HG02981 (cell line): ENCODE results near the gene CWC27.

Source experiments
- ATAC-seq: cut with Tn5 transposase; IDR thresholded peaks from one replicate; pipeline ENCODE4 v1.9.1; 2021; ENCODE audit warnings: mild to moderate bottlenecking, moderate library complexity; ENCODE audit not compliant: unreplicated experiment

The CWC27 gene, protein sequence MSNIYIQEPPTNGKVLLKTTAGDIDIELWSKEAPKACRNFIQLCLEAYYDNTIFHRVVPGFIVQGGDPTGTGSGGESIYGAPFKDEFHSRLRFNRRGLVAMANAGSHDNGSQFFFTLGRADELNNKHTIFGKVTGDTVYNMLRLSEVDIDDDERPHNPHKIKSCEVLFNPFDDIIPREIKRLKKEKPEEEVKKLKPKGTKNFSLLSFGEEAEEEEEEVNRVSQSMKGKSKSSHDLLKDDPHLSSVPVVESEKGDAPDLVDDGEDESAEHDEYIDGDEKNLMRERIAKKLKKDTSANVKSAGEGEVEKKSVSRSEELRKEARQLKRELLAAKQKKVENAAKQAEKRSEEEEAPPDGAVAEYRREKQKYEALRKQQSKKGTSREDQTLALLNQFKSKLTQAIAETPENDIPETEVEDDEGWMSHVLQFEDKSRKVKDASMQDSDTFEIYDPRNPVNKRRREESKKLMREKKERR

DNA sequence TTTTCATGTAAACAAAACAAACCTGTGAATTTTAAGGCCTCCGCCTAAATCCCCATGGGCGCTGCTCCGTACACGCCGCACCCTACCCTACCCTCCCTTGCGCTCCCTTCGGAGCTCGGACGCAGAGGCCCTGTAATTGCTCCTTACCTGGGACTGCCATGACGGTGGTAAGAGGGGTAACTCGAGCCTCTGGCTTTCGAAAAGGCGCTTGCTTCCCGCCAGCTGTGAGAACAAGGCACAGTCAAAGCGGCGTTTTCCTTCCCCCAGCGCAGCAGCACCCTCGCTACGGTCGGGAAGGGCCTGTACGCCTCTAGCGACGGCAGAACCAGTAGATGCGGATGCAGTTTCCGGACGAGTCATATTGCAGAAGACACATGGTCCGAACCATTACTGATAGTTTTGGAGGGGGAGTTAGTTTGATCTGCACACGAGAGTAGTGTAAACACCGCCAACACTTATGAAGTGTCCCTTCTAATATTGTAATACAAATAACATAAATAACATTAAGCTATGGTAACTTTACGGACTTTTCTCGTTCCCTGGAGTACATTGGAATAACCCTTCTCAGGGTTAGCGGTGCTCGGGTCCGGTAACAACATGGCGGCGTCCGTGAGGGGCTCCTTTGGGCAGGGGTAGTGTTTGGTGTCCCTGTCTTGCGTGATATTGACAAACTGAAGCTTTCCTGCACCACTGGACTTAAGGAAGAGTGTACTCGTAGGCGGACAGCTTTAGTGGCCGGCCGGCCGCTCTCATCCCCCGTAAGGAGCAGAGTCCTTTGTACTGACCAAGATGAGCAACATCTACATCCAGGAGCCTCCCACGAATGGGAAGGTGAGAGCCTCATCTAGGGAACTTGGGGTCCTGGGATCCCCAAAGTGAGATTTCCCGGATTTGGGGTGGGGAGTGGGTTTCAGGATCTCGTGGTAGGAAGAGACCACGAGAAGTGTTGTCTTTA lies at the start of gene CWC27, which contains the start of gene SREK1IP1:
CWC27 (plus strand) TSS at position 573 of the 955 bp plus-strand sequence; CDS start at position 790, 217 bp downstream.
SREK1IP1 (minus strand) TSS at position 334 of the 955 bp plus-strand sequence; CDS start at position 160, 174 bp downstream.
- peak; percentile 95 for ATAC-seq

DNA sequence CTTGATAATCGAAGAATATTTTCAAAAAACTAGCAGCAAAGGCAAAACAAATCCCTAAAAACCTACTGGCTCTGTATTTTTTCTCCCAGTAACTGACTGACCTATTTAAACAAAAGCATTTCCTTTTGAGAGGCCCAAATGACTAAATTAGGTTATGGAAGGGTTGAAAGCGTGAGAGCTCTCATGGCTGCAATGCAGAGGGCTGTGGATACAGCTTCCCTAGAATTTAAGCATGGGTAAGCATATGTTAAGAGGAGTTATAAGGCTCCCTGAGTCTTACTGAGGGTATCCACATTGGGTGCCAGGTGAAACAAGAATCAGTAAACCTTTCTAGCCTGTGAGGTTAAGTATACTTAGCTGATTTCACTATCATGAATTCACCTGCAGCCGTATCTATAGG lies 46.1 kb upstream of the CWC27 start:
- ATAC-seq, result no peak

DNA sequence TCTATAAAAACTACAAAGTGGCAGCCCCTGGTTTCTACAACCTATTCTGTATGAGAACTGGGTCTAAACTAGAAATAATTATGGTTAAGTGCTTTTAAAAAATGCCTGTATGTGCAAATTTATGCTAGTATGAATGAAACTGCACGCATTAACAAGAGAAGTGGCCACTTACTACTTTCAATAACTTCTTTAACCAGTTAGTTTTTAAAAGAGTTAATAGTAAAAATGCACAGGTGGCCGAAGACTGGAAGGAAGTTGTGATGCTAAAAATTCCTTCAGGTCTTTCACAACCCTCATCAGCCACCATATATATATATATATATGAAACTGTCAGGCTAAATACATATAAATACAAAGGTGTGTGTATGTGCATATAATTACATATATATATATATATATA lies 41.6 kb upstream of the CWC27 start:
- no peak for ATAC-seq

DNA sequence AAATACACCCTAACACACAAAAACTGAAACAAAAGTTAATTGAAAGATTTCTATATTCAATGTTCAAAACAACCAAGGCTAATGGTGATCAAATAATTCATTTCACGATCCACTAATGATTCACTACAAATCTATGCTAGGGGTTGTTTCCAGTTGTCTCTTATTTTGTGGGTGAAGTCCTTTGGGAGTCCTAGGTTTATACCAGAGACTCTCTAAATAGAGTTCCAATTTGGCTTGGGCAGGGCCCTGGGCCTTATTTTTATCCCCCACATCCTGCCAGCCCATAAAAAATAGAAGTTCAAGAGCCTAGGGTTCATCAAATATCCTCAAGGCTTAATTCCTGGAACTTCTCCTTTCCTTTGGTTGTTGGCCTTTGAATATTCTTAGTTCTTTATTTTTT lies 26.3 kb upstream of the CWC27 start:
- ATAC-seq, result no peak

DNA sequence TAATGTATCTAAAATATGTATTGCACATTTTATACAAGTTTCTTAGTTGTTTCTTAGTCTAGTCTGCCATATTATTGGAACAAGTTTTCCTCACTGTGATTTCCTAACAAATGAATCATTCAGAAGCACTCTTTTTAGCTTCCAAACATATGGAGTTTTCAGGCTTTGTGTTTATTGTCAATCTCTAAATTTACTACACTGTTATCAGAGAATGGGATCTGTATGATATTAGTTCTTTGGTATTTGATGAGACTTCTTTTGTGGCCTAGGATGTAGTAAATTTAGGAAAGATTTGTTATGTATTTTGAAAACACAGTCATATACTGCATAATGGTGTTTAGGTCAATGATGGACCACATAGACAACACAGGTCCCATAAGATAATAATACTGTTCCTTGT lies 25.9 kb upstream of the CWC27 start:
- no peak for ATAC-seq

DNA sequence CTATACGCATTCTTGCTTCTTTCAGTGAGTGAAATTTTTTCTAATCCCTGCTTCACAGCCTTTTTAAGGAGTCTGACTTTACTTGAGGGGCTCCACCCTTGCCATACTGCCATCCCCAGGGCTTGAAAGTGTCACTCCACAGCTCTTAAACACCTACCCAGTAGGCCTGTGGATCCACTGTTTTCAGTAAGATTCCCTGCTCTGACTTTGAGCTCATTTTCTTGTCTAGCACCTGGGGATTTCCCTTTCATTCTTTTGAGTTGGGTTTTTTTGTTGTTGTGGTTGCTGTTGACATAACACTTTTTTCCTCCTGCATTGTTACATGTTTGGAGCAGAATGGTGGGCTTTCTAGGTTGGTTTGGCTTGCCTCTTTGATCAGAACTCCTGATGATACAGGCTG lies 23.8 kb upstream of the CWC27 start:
- ATAC-seq, result no peak

DNA sequence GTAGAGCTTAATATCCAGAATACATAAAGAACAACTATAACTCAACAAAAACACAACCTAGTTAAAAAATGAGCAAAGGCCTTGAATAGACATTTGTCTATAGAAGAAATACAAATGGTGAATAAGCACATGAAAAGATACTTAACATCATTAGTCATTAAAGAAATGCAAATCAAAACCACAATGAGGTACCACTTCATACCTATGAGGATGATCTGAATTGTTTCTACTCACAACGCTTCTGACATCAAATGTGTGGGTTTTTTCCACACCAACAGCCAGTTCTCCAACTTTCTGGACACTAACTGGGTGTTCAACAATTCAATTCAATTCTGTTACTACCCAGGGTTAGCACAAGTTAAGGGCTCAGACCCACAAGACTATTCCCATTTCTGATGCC lies 22.3 kb upstream of the CWC27 start:
- ATAC-seq, result no peak

DNA sequence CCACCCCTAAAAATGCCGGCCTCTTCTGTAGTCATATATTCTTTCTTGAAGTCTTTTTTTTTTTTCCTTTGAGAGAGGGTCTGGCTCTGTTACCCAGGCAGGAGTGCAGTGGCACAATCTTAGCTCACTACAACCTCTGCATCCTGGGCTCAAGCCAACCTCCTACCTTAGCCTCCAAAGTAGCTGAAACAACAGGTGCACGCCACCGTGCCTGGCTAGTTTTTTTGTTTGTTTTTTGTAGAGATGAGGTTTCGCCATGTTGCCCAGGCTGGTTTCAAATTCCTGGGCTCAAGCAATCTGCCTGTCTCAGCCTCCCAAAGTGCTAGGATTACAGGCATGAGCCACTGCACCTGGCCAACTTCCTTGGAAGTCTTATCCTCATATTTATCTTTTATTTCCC lies 19.3 kb upstream of the CWC27 start:
- ATAC-seq, result no peak

DNA sequence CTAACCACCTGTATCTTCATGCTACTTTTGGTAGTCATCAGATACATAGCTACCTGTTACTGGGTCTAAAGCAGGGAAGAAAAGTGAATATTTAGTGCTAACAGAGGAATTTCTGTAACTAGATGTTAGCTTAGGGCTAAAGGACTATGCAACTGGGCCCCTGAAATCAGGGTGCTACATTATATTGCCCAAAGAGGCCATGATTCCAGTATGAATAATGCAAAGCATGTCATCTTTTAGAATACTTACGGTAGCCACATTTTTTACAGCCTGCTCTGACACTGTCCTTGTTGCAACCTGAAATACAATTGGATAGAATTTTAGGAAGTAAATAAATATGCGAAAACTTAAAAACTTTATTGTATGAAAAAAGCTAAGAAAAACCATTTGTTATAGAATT lies 14.7 kb upstream of the CWC27 start:
- no peak for ATAC-seq

DNA sequence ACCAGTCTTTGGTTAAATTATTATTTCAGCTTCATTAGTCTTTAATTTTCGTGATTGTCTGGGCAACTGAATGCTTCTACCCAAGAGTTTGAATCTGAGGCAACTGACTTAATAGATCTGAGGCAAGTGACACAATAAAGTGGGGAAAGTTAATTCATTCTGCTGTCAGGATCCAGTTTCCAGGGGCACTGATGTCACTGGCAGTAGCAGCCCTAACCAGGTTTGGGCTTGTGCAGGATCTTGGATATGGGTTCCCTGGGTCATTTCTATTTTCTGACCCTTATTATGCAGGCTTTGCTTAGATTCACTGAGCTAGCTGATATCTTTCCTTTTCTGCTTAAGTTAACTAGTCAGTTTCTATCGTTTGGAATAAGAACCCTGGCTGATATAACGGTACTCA lies 9.8 kb upstream of the CWC27 start:
- ATAC-seq, result no peak

DNA sequence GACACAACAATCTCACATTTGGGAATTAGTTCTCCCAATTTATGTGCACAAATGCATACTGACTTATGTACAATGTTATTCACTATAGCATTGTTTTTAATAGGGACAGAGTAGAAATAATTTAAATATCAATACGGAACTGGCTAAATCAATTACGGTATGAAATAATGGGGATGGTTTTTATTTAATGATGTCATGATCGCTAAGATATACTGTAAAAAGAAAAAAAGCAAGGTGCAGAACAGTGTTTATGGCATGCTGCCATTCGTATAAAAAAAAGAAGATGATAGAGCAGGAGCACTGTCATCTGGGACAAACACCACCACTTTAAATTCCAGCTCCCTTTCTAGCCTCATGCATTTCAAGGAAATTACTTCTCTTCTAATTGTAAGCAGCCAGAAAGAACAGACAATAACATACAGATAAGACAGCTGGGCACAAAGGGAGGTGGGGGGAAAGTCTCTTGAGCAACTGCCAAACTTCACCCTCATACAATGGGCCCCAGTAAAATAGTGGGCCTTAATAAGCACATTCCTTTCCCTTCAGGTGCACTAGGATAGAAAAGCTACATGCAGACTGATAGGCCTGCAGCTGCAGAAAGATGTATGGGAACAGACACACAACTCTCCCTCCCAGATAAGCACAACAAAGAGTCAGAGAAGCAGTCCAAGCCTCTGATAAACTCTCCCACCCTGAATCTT lies 8.6 kb upstream of the CWC27 start:
- no peak for ATAC-seq

DNA sequence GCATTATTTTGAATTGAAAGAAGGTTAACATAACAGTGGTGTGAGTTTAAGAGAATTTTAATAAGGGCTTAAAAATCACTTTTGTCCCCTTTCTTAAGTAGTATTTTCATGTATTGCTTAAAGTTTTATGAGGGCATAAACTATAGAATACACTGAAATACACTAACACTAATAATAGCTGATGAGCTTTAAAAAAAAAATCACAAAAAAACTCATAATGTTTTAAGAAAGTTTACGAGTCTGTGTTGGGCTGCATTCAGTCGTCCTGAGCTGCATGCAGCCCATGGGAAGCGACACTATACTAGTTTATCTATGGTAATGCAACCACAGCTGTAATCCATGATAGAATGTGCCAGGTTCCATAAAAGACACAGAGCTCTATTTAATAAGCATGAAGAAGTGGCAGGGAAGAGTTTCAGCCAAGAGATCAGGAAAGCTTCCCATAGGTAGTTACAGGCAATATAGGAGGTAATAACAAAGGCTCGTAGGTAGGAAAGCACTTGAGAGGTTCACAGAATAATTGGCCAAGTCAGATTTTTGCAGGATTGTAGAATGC lies 4.7 kb upstream of the CWC27 start:
- ATAC-seq, result no peak

DNA sequence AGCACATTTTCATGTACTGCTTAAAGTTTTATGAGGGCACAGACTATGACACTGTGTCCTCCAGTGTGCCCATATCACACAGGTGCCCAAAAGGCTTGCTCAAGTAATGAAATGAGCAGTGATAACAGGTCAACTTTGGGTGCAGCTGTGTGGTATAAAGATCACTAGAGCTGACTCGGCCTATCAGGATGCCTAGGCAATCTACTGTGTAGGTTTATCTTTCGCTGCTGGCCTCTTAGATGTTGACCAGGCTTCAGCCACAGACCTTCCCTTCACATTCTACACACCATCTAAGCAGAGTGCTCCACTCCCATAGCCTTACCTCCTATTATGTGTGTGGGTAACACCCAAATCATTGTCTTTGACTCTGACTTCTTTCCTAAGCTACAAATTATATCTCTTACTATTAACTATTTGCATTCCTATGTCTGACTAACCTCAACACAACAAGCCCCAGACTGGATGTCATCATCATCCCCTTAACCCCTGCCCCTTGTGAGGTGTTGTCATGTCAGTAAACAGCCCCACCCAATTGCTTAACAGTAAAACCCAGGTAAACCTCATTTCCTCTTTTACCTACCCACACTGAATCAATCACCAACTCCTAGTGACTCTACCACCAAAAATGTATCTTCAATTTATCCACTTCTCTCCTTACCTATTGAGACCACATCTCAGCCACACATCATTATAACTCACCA lies 2.8 kb upstream of the CWC27 start:
- no peak for ATAC-seq

DNA sequence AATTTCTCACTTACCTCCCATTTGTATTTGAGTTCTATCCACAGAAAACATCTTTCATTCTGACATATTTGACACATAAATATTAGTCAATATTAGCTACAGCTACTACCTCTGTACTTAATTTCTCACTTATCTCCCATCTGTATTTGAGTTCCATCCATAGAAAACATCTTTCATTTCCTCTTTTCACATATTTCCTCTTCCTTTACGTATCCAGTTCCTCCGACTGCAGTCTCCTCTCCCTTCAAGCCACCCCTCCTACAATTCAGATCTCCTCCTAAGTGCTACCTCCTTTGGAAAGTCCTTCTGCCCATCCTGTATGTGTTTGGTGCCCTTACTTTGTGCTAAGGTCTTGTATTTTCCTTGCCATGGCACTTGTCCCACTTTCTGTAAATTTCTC lies 1.8 kb upstream of the CWC27 start:
- no peak for ATAC-seq

DNA sequence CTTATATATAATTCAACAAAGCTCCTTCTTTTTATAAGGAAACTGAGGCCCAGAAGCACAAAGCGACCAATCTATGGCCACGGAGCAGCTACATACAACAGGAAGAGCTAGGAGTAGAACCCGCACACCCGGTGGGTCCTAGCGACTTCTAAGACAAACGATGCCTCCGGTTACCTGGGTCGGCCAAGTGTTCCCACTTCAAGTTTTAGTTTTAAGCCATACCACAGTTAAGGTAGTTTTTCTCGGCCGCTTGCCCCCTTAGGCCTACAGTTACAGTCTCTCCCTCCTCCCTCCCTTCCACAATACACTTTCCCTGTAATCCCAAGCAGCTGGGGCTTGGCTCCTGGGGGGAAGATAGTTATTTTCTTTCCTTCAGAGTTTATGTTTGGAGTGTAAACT lies 772 bp upstream of the CWC27 start:
- no peak for ATAC-seq

DNA sequence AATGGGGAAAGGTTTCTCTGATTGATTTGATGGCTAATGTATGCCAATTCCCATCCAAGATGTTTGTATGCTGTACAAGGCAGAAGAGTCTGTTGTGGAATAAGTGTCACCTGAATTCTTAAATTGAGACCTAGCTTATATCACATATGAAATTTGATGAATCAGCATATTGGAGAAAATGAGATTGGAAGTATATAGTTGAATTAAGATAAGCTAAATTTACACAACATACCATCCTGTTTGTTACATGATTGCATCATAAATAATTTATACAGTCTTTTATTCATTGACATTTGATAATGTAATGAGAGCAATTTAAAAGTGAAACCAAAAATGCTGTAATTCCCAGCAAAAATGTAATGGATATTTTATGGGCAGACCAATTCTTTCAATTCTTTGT lies 1.1 kb downstream of the CWC27 start:
- ATAC-seq, result no peak

DNA sequence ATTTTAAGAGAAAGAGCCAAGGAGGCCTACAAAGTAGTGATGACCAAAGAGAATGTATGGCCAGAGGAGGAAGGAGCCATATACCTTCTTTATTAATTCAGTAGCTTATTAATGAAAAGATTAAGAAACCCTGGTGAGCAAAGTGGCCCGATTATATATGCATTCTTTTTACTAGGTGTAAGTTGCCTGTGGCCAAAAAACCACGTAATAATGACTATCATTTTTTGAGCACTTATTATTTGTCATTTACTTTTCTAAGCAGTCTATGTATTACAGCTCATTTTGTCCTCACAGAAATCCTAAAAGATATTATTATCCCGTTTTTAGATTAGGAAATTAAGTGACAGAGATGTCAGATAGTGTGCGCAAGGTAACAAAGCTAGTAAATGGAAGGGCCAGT lies 3.0 kb downstream of the CWC27 start:
- no peak for ATAC-seq

DNA sequence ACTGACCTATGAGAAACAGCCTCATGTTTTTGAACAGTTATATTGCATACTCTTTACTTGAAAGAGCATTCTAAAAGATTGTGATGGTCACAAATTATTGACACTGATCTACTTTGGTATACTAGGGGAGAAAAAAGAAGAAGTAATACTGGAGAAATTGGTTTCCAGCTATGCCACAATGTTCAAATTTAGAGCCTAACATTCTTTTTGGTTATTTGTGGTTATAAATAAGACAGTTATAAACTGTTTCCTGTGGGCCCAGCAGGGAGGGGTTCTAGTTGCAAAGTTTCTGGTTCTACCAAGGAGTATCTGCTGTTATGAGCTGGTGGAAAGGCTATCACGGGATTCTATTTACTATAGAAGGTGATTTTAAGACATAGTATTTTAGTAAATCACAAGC lies 4.8 kb downstream of the CWC27 start:
- no peak for ATAC-seq

DNA sequence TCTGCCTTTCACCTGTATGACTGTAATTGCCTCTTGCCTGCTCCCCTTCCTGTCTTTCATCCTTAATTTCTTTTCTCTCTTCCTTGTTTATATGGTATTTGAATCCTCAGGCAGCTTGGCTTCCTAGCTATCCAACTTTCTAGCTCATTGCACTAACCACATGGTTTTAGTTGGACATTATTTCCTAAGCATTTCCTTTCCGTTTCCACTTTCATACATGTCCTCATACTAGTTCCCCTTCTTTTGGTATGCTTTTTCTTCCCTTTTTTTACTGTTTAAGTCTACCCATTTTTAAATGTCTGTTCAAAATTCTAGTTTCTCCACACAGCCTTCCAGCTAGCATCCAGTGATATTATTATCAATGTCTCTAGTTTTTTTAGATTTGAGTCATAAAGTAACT lies 6.6 kb downstream of the CWC27 start:
- no peak for ATAC-seq

DNA sequence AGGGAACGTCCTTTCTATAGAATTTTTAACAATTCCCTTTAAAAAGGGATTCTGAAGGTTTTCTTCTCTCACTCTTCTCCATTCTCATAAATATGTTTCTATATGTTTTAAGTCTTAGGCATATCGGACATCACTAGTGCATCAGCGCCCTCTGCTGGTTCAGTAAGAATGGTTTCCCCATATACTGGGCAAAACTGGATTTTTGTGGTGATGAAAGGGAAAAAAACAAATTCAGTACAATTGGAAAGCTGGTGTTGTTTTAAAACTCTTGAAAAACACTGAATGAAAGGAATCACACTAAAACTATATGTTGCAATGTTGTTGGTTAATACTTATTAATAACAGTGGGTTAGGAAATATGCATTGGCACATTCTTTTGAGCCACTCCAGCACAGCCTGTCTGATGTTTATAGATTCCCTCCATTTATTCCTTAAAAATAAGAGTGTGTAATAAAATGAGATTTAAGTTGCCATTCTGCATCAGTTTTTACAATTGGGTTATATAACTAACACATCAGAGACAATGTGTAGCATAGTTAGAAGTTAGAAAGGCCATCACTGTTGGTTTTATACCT lies 15.8 kb downstream of the CWC27 start:
- peak; percentile 80 for ATAC-seq
